ENCODE measurements around the gene GATA2. TPM values are rescaled to one million over a fixed set of nuclear protein-coding genes. Genes with fewer than 3 reads are reported as not detected.
A peak's percentile ranks its signal among the peaks of the same experiment; 100 is the strongest.

GATA2 gene
- total RNA-seq, 1 donor from 2014 or later = 37.9 TPM

DNA sequence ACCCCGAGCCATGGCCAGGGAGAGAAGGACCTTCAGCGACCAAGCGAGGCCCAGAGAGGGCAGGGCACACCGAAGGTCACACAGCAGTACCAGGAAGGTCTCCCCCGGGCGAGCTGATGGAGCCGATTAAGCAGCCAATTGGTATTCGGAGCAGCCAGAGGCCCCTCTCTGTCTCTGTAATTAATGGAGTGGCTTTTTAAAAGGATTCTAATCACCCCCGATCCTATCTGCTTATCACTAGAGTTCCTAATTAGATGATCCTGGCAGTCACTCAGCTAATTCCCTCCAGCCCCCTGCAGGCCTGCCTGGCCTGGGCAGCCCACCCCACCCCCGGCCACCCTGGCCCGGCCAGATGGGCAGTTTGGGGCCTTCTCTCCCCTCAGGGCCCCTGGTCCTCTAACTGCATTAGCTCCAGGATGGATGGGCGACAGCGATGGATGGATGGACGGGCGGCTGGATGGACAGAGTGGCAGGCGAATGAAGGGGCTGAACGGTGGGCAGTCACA, 24.7 kb downstream of the GATA2 start:
- Mint-ChIP-seq H3K4me1 (ENCODE audit: unreplicated experiment) (peaks cover 8% of the 10 kb centered on the region), H3K27ac (ENCODE audit: unreplicated experiment) (no peak overlapping the region), H3K9me3 (ENCODE audit: unreplicated experiment) (no peaks in the 10 kb centered on the region), H3K27me3 (ENCODE audit: unreplicated experiment) (peaks cover 13% of the 10 kb centered on the region), H3K4me3 (ENCODE audit: unreplicated experiment) (no peak overlapping the region), H3K36me3 (ENCODE audit: low read depth, unreplicated experiment) (peaks cover 12% of the 10 kb centered on the region)
- TF ChIP-seq CTCF (IDR thresholded peaks at IDR 0.05; ENCODE audit: unreplicated experiment) = no peak
- no peak for DNase-seq (ENCODE audit: low spot score)

- H3K27me3 Mint-ChIP-seq (ENCODE audit: unreplicated experiment) = peaks cover 17% of the 10 kb centered on the region
- H3K36me3 Mint-ChIP-seq (ENCODE audit: low read depth, unreplicated experiment) = peaks cover 12% of the 10 kb centered on the region
- peaks cover 8% of the 10 kb centered on the region for H3K4me1 Mint-ChIP-seq (ENCODE audit: unreplicated experiment)
- no peak for DNase-seq (ENCODE audit: low spot score)
- H3K9me3 Mint-ChIP-seq (ENCODE audit: unreplicated experiment) = no peaks in the 10 kb centered on the region
- H3K4me3 Mint-ChIP-seq (ENCODE audit: unreplicated experiment) = peak within 1 kb of the TSS; percentile 80
- TF ChIP-seq CTCF (IDR thresholded peaks at IDR 0.05; ENCODE audit: unreplicated experiment) = no peak
- H3K27ac Mint-ChIP-seq (ENCODE audit: unreplicated experiment) = peak within 1 kb of the TSS; percentile 54
Observed at GRCh38 chr3:128466840-128467541, 26.0 kb downstream of the GATA2 start, which contains the start of gene DNAJB8. Gene DNAJB8 (minus strand): TSS chr3:128466890. CDS start chr3:128463245, 3,645 bp downstream.

- no peak overlapping the region for H3K27ac Mint-ChIP-seq (ENCODE audit: unreplicated experiment)
- no peak for DNase-seq (ENCODE audit: low spot score)
- H3K9me3 Mint-ChIP-seq (ENCODE audit: unreplicated experiment) = no peaks in the 10 kb centered on the region
- H3K4me3 Mint-ChIP-seq (ENCODE audit: unreplicated experiment) = no peak overlapping the region
- peaks cover 18% of the 10 kb centered on the region for H3K27me3 Mint-ChIP-seq (ENCODE audit: unreplicated experiment)
- peaks cover 8% of the 10 kb centered on the region for H3K4me1 Mint-ChIP-seq (ENCODE audit: unreplicated experiment)
- TF ChIP-seq CTCF (IDR thresholded peaks at IDR 0.05; ENCODE audit: unreplicated experiment) = no peak
- H3K36me3 Mint-ChIP-seq (ENCODE audit: low read depth, unreplicated experiment) = peaks cover 12% of the 10 kb centered on the region
Observed at GRCh38 chr3:128464702-128465101, 28.3 kb downstream of the GATA2 start.

DNA sequence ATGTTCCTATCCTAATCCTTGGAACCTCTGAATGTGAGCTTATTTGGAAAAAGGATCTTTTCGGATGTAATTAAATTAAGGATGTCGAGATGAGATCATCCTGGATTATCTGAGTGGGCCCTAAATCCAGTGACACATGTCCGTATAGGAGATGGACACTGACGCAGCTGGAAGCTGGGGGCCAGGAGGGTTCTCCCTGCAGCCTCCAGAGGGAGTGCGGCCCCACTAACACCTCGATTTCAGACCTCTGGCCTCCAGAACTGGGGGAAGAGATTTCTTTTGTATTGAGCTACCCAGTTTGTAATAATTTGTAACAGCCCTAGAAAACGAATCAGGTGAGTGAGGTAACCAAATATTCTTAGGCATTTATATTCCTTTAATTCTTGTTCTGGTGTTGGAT, 28.8 kb downstream of the GATA2 start:
- peaks cover 18% of the 10 kb centered on the region for H3K27me3 Mint-ChIP-seq (ENCODE audit: unreplicated experiment)
- DNase-seq (ENCODE audit: low spot score) = no peak
- TF ChIP-seq CTCF (IDR thresholded peaks at IDR 0.05; ENCODE audit: unreplicated experiment) = no peak
- no peaks in the 10 kb centered on the region for H3K9me3 Mint-ChIP-seq (ENCODE audit: unreplicated experiment)
- peaks cover 12% of the 10 kb centered on the region for H3K36me3 Mint-ChIP-seq (ENCODE audit: low read depth, unreplicated experiment)
- peaks cover 8% of the 10 kb centered on the region for H3K4me1 Mint-ChIP-seq (ENCODE audit: unreplicated experiment)
- no peak overlapping the region for H3K4me3 Mint-ChIP-seq (ENCODE audit: unreplicated experiment)
- no peak overlapping the region for H3K27ac Mint-ChIP-seq (ENCODE audit: unreplicated experiment)

DNA sequence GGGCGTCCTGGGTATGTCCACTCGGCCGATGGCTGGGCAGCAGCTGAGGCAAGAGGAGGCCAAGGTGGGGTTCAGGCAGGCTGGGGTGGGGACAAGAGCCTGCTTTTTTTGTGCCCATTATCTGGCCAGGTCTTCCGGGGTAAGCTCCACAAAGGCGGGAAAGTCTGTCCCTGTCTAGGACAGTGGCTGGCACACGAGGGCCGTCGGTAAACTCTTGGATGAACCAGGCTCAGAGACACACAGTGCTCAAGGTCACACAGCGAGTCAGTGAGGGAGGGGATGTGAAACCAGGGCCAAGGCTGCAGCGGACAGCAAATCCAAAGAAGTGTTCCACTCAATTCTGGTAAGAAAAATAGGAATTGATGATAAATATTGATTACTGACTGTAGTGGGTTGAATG, 29.2 kb downstream of the GATA2 start:
- no peak for DNase-seq (ENCODE audit: low spot score)
- H3K27me3 Mint-ChIP-seq (ENCODE audit: unreplicated experiment) = peaks cover 18% of the 10 kb centered on the region
- no peak overlapping the region for H3K27ac Mint-ChIP-seq (ENCODE audit: unreplicated experiment)

More for the DNA sequence above, 29.2 kb downstream of the GATA2 start:
- Mint-ChIP-seq H3K4me3 (ENCODE audit: unreplicated experiment) (no peak overlapping the region), H3K4me1 (ENCODE audit: unreplicated experiment) (peaks cover 8% of the 10 kb centered on the region), H3K36me3 (ENCODE audit: low read depth, unreplicated experiment) (peaks cover 12% of the 10 kb centered on the region), H3K9me3 (ENCODE audit: unreplicated experiment) (no peaks in the 10 kb centered on the region)
- no peak for TF ChIP-seq CTCF (IDR thresholded peaks at IDR 0.05; ENCODE audit: unreplicated experiment)
